ENCODE measurements around the gene ACER1.
"Not testable (repeated sequence)": the region's sequence is repeated elsewhere in the genome, so short reads cannot be mapped to it uniquely, and the experiment has no call there.

ACER1 gene

GRCh38 chr19:6286676-6287075 is 46.7 kb downstream of the ACER1 start:
- DNase-seq = no peak

DNA sequence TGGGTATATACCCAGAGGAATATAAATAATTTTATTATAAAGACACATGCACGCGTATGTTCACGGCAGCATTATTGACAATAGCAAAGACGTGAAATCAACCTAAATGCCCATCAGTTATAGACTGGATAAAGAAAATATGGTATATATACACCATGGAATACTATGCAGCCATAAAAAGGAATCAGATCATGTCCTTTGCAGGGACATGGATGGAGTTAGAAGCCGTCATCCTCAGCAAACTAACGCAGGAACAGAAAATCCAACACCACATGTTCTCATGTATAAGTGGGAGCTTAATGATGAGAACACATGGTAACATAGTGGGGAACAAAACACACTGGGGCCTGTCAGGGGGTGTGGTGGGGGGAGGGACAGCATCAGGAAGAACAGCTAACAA is 51.0 kb downstream of the ACER1 start:
- not testable (repeated sequence) for DNase-seq

DNA sequence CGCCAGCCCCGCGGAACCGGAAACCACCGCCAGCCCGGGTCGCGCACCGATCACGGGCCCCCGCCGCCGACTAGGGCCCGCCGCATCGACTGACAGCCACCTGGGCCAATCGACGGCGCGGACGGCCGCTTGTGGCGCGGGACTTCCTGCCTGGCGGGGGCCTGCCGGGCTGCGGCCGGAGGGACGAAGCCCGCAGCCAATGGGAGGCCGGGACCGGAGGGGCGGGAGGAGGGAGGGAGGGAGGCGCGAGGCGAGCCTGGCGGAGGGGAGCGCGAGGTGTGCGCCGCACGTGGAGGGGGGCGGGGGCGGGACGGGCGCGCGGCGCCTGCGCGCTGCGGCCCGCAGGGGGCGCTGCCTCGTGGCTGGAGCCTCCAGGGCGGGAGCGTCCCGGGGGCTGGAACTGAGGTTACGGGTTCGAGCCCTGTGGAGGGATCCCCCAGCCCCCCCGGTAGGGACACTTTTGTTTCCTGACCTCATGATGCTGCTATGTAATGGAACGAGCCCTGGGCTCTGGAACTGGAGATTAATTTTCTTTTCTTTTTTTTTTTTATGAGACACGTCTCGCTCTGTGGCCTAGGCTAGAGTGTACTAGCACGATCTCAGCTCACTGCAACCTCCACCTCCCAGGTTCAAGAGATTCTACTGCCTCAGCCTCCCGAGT is 53.4 kb downstream of the ACER1 start, which contains the start of gene MLLT1:
TSS of gene MLLT1 (minus strand) at position 45 of the 661 bp plus-strand sequence. CDS start 191 bp downstream, outside the sequence.
- DNase-seq = peak; percentile 99

DNA sequence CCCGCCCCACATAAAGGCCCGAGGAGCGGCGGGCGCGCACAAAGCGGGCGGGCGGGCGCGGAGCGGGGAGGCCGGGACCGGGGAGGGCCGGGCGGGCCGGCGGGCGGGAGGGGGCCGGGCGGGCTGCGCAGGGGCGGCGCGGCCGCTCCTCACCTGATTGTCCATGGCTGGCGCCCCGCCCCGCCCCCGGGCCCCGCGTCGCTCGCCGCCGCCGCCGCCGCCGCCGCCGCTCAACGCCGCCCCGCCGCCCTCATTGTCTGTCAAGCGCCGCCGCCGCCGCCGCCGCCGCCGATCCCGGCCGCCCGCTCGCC is 53.8 kb downstream of the ACER1 start:
- no peak for DNase-seq

GRCh38 chr19:6278740-6279619 is 54.4 kb downstream of the ACER1 start:
- DNase-seq = peak; percentile 69

DNA sequence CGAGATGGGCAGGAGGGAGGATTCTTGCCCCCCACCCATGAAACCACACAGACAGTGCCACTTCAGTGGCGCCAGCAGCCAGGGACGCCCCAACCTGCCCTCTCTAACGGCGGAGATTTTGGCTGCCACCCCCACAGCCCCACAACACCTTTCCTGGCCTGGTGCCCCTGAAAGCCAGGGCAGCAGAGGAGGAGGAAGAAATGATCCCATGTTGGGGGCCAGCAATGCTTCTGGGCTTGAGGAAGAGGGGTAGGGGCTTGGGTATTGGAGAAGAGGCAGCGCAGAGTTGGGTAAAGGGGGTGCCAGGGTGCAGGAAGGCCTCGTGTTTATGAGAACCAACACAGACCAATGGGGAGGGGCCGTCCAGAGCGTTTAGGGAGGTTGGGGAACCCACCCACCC is 55.4 kb downstream of the ACER1 start:
- no peak for DNase-seq

DNA sequence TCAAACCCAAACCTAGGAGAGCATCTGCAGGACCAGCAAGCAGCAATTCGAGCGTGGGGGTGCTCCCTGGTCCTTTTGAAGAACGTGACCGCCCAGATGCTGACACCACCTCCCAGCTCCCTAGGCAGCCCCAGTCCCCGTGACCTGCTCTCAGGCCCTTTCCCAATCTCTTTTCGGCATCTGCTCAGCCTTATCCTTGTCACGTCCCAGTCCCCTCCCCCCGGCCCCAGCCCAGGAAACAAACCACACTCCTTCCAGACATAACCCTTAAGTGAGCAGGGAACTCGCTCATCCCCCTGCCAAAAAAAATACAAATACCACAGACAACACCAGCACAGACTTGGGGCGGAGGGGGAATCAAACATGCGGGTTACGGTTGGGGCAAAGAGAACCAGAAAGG is 57.0 kb downstream of the ACER1 start:
- DNase-seq = no peak

GRCh38 chr19:6275170-6275744 is 58.2 kb downstream of the ACER1 start:
- DNase-seq = no peak

- no peak for DNase-seq
Observed at GRCh38 chr19:6274756-6275155, 58.7 kb downstream of the ACER1 start.

DNA sequence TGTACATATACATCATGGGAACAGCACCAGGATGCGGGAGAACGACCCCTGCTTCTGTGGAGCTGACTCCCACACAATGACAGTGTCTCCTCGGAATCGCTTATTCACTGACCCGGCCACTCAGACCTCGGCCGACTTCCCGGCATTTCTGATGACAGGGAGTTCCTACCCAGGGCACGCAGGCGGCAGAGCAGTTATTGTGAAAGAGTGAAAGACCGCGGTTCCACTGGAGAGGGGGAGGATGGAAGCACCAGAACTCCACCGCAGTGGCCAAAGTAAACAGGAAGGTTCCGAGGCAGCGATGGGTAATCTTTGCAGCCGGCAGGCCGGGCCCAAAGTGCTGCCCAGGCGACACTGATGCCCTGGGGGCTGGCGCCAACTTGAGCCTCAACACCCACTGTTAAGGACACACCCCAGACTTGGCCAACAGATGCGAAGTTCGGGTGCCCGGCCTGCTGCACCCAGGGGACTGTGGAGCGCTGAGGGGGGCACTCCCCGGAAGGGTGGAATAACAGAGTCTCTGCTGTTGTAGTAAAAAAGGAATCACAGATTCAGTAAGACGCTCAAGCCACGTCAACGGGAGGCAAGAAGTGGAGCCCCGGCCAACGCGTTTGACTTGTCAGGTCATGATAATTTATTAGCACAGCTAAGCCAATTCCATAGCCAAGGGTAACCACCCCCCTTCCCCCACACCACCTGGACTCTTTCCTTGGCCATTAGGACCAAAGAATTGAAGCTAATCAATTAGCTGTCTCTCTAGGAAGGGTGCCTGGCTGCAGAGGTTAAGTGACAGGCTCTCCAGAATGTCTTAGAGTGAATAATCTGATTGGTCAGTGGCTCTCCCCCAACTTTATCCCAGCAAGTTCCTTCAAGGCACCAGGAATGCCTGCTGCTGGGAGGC is 59.5 kb downstream of the ACER1 start:
- DNase-seq = peak; percentile 53

DNA sequence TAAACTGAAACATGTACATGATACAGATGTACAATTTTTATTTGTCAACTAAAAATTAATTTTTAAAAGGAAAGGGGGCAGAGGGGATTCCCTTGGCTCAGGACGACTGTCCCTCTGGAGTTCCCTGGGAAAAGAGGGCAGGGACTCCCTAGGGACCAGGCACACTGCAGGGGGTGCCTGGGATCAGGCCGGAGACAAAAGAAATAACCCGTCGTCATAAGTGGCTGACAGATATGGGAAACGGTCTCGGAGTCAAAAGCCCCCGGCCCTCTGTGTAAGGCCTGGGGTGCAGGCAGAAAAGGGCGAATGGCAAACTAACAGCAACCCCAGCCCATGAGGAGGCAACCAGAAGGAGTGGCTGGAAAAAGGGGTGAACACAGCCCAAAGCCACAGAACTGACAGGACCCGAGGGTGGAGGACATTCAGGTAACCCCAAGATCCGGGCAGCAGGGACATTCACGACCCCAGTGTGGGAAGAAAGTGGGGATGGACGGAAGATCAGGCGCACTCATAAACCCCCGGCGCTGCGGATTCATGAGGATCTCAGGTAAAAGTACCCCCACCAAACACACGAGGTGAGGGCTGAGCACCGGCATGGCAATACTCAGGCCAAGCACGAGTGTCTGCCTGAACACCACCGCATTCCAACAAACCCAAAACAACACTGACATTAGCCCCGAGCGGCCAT is 60.4 kb downstream of the ACER1 start:
- peak; percentile 42 for DNase-seq

DNA sequence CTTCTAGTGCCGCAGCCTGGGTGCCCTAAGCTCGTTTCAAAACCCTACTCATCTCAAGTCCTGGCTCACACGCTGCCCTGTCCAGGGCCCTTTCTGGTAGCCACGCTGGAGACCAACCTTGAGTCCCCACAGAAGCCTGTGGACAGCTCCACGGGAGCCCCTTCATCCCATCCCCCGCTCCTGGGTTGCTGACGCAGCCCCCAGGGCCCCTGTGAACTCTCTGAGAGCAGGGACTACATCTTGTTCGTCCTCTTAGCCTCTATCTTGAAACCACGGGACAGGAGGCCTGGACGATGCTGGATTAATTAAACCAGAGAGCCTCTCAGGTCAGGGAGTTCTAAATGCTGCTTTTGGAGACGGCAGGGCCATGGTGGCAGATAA is 61.0 kb downstream of the ACER1 start:
- DNase-seq = peak; percentile 50

DNA sequence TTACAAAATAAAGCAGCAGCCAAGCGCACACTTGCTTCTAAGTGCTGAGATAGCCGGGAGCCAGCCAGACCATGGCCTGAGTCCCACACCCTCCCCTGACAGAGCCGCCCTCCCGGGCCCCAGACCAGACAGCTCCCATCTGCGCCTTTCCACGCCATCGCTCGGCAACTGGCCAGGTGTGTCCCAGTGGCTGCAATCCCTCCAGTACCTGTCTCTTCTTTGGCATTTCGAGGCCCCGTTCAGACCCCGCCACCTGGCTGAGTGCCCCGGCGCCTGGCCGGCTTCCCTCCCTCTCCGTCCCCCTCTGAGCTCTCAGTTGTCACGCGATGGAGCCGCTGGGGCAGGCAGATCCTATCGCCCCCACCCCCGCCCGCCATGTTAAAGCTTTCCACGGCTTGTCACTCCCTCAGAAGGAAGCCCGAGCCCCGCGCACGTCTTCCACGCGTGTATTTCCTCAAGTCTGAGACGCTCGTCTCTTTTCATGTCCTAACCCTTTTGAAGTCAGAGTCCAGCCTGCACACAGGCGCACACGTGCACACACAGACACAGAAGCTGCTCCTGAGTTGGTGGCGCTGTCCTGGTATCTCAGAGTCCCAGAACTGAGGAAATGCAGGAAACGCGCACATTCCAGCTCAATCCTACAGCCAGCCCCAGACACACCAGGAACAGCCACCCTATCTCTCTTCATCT is 61.5 kb downstream of the ACER1 start:
- DNase-seq = peak; percentile 50

DNA sequence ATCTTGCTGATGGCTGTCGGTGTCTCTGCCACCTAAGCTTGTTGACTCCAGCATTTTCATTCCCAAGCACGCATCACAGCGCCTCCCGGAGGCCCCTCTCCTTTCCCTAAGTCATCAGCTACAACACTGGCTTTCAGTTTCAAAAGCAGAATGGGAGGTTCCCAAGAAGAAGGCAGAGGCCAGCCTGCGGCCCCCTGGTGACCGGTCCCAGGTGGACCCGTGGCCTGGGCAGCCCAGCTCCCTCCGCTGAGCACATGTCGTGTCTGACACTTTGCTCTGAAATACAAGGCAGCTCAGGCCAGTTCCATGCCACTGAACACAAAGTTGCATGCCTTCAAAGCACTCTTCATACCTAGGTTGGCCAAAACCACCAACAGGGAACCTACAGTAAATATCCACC is 62.2 kb downstream of the ACER1 start:
- peak; percentile 39 for DNase-seq

GRCh38 chr19:6270822-6271221 is 62.6 kb downstream of the ACER1 start:
- DNase-seq = peak; percentile 39

- DNase-seq = no peak
Observed at GRCh38 chr19:6270076-6270745, 63.2 kb downstream of the ACER1 start.

GRCh38 chr19:6269101-6269886 is 64.1 kb downstream of the ACER1 start:
- no peak for DNase-seq

GRCh38 chr19:6268382-6268771 is 65.0 kb downstream of the ACER1 start:
- no peak for DNase-seq

DNA sequence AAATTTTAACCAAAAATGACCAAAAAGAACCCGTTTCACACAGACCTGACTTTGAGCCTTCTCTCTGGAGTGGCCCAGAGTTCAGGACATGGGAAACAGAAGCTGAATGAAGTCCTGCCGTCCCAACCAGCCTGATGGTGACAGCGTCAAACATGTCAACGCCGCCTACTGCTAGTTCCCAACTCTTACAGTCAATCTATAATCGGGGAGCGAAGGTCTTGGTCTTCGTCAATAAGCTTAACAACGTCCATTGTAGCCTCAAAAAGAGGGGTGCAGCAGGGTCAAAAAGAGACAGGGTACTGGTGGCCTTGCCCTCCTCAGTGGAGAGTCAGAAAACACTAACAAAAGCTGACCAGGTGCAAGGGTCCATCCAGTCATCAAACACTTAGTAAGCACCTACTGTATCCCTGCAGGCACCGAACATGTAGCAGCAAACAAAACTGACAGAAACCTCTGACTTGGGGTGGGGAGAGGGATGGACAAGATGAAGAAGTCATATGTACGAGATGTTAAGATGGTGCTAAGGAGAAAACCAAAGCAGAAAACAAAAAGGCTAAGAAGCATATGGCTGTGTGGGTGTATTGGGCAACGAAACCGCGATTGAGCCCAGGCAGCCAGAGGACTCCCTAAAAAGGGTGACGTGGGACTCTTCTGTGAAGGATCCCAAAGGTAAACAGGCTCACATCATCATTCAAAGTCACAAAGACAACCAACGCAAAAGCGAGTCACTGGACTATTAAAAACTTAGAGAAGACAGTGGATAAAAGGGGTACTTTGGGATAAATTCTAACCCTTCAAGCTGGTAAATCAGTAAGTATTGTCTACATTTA is 65.6 kb downstream of the ACER1 start:
- no peak for DNase-seq
